Measurements from ENCODE around the gene HNRNPL.

- TF ChIP-seq, protein P1, sequence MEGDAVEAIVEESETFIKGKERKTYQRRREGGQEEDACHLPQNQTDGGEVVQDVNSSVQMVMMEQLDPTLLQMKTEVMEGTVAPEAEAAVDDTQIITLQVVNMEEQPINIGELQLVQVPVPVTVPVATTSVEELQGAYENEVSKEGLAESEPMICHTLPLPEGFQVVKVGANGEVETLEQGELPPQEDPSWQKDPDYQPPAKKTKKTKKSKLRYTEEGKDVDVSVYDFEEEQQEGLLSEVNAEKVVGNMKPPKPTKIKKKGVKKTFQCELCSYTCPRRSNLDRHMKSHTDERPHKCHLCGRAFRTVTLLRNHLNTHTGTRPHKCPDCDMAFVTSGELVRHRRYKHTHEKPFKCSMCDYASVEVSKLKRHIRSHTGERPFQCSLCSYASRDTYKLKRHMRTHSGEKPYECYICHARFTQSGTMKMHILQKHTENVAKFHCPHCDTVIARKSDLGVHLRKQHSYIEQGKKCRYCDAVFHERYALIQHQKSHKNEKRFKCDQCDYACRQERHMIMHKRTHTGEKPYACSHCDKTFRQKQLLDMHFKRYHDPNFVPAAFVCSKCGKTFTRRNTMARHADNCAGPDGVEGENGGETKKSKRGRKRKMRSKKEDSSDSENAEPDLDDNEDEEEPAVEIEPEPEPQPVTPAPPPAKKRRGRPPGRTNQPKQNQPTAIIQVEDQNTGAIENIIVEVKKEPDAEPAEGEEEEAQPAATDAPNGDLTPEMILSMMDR (IDR thresholded peaks at IDR 0.05) = no peak
- no peak for TF ChIP-seq POLR2A (IDR thresholded peaks at IDR 0.05)
These were observed 16.7 kb downstream of the HNRNPL start for GRCh38 chr19:38833092-38833425.
